B cell (primary cell): ENCODE results near the gene EYA3. TPM values are rescaled to one million over a fixed set of nuclear protein-coding genes. Genes with fewer than 3 reads are reported as not detected.

Experiments used
- ATAC-seq: fragments of 200-7000 bp; cut with Tn5 transposase; one replicate; pipeline ENCODE4 v1.10.0; 2021; ENCODE audit warnings: low read depth, mild to moderate bottlenecking, moderate number of reproducible peaks, moderate library complexity
- CTCF ChIA-PET: fragments of 350-600 bp; sonication (Branson Sonifier 250); formaldehyde crosslinking; loops from one replicate; lab custom pipeline; 2021; ENCODE audit warnings: antibody characterized with exemption, inconsistent platforms; lab: Charles Lee
- POLR2A ChIA-PET: fragments of 350-600 bp; sonication (Branson Sonifier 250); formaldehyde crosslinking; loops from one replicate; lab custom pipeline; 2021; ENCODE audit warnings: antibody characterized with exemption; lab: Charles Lee
- DNase-seq: peaks from one replicate; pipeline ENCODE4 v3.0.0; 2013
- H2AFZ ChIP-seq: 2 replicates; pipeline ENCODE4 v1.6.1; 2012; ENCODE audit warnings: mild to moderate bottlenecking, low read depth, low read length; ENCODE audit not compliant: insufficient read depth, poor library complexity, severe bottlenecking
- H3K27ac ChIP-seq, 2 donors: 1 replicate in 1 of 2; 2 replicates in 1 of 2; pipeline ENCODE4 v1.5.1; 2012 to 2013; ENCODE audit warnings: low read length in 2 of 2, mild to moderate bottlenecking in 2 of 2, moderate library complexity in 1 of 2
- H3K27me3 ChIP-seq, 4 experiments: fragments of 200-600 bp in 1 of 4; sonication (generic) in 1 of 4; replicated peaks in 1 of 4; 1 replicate in 2 of 4; 2 replicates in 2 of 4; pipeline versions ENCODE4 v1.6.1 to v1.7.0; 2013 to 2016; ENCODE audit warnings: low read length in 3 of 4, mild to moderate bottlenecking in 2 of 4, mixed read lengths in 1 of 4, moderate library complexity in 1 of 4; ENCODE audit not compliant: insufficient read depth in 4 of 4, control insufficient read depth in 3 of 4; ENCODE audit errors: control extremely low read depth in 1 of 4
- H3K36me3 ChIP-seq, 2 experiments: replicated peaks in 1 of 2; 1 replicate in 1 of 2; 2 replicates in 1 of 2; pipeline versions ENCODE4 v1.6.1 to v1.7.1; 2013; ENCODE audit warnings: low read length in 1 of 2; ENCODE audit not compliant: insufficient read depth in 2 of 2, control insufficient read depth in 1 of 2; ENCODE audit errors: control extremely low read depth in 1 of 2, extremely low read depth in 1 of 2
- H3K4me1 ChIP-seq, 2 donors: fragments of 200-600 bp in 1 of 2; sonication (generic) in 1 of 2; 1 replicate in 1 of 2; 2 replicates in 1 of 2; pipeline versions ENCODE4 v1.5.1 to v1.6.1; 2013 to 2017; ENCODE audit warnings: low read length in 2 of 2; ENCODE audit not compliant: control insufficient read depth in 2 of 2, insufficient read depth in 2 of 2
- H3K4me2 ChIP-seq: replicated peaks from 2 replicates; pipeline ENCODE3; 2012; ENCODE audit warnings: mild to moderate bottlenecking, low read depth, low read length; ENCODE audit not compliant: poor library complexity, severe bottlenecking
- H3K4me3 ChIP-seq, 5 experiments: fragments of 200-600 bp in 1 of 5; sonication (generic) in 1 of 5; 1 replicate in 3 of 5; 2 replicates in 2 of 5; pipeline versions ENCODE4 v1.5.1 to v1.7.0; 2011 to 2016; ENCODE audit warnings: low read length in 4 of 5, mild to moderate bottlenecking in 4 of 5, low read depth in 2 of 5, control low read depth in 1 of 5, moderate library complexity in 1 of 5; ENCODE audit not compliant: insufficient read depth in 1 of 5; ENCODE audit errors: control extremely low read depth in 1 of 5, extremely low read depth in 1 of 5
- H3K79me2 ChIP-seq: fragments of 200-600 bp; sonication (generic); one replicate; pipeline ENCODE4 v1.6.0; 2016; ENCODE audit warnings: low read length; ENCODE audit not compliant: control insufficient read depth, insufficient read depth
- H3K9ac ChIP-seq: fragments of 200-600 bp; sonication (generic); 2 replicates; pipeline ENCODE4 v1.6.1; 2017; ENCODE audit warnings: mild to moderate bottlenecking, low read length, moderate library complexity
- H3K9me3 ChIP-seq, 3 donors: one replicate each; pipeline versions ENCODE4 v1.6.1 to v1.7.1; 2013; ENCODE audit warnings: low read length in 2 of 3; ENCODE audit not compliant: control insufficient read depth in 2 of 3, insufficient read depth in 1 of 3; ENCODE audit errors: control extremely low read depth in 1 of 3
- H4K20me1 ChIP-seq: 2 replicates; pipeline ENCODE4 v1.6.0; 2012; ENCODE audit warnings: mild to moderate bottlenecking, low read length; ENCODE audit not compliant: insufficient read depth, control insufficient read depth, poor library complexity, severe bottlenecking
- H3K27ac Mint-ChIP-seq: one replicate; pipeline ENCODE4 v1.8.0; 2021; ENCODE audit warnings: mixed read lengths
- H3K27me3 Mint-ChIP-seq: one replicate; pipeline ENCODE4 v1.8.0; 2021; ENCODE audit warnings: mixed read lengths
- H3K4me1 Mint-ChIP-seq: one replicate; pipeline ENCODE4 v1.8.0; 2021; ENCODE audit warnings: mixed read lengths
- H3K4me3 Mint-ChIP-seq: one replicate; pipeline ENCODE4 v1.8.0; 2021; ENCODE audit warnings: mixed read lengths
- H3K9me3 Mint-ChIP-seq: one replicate; pipeline ENCODE4 v1.8.0; 2022; ENCODE audit warnings: mixed read lengths; ENCODE audit not compliant: insufficient read depth
- CTCF ChIP-seq: fragments of 200-600 bp; IDR thresholded peaks from one replicate; pipeline ENCODE4 v1.8.0; 2022; ENCODE audit warnings: antibody characterized with exemption, mild to moderate bottlenecking
- EZH2 ChIP-seq: IDR thresholded peaks from 2 replicates; pipeline ENCODE4 v1.6.1; 2012; ENCODE audit warnings: borderline replicate concordance, low read depth, mild to moderate bottlenecking, moderate library complexity, low read length; ENCODE audit not compliant: insufficient read depth, poor library complexity, severe bottlenecking
- WGBS: methylation state at CpG from one replicate; pipeline ENCODE4 v1.1.5; 2013; ENCODE audit warnings: missing lambda C conversion rate; ENCODE audit not compliant: insufficient coverage; 5-methylcytosine and 5-hydroxymethylcytosine counted together
- intact Hi-C: fragments of 100-400 bp; cut with micrococcal nuclease; formaldehyde crosslinking; loops from one replicate; pipeline ENCODE4 v1.10.0; 2022
- polyA plus RNA-seq: library from polyadenylated mRNA; depleted of rRNA; stranded (reverse); fragments of >200 nt; gene quantifications from 2 replicates; pipeline ENCODE4 v1.2.3, GENCODE V29; 2012
- total RNA-seq, 2 donors: library from RNA; stranded (reverse); fragments of 120-200 nt in 1 of 2; gene quantifications; 1 replicate in 1 of 2; 2 replicates in 1 of 2; pipeline versions ENCODE4 v1.2.3 to v1.2.4, GENCODE V29; 2013 to 2022

Gene EYA3
- total and polyA plus RNA-seq, 2 donors (not counting 1 experiment from before 2014, with no cell fraction given): 14.1 to 31.3 TPM

GRCh38 chr1:27958513-27958912 lies 129.9 kb downstream of the EYA3 start:
- CTCF ChIA-PET: no interaction called here
- TF ChIP-seq CTCF: no peak
- TF ChIP-seq EZH2: no peak
- intact Hi-C loops: no loop called here
- WGBS: 99% methylated on average over 26 of the region's 26 CpGs
- H2AFZ ChIP-seq: peak overlapping the region; percentile 100
- H3K4me3 ChIP-seq: no peak overlapping the region
- no peaks in the 10 kb centered on the region for H3K36me3 ChIP-seq
- no peak for DNase-seq
- H3K27me3 Mint-ChIP-seq: no peaks in the 10 kb centered on the region
- H3K27me3 ChIP-seq: peaks cover 0 to 3% (median 0%) of the 10 kb centered on the region in 4 experiments
- H3K4me1 ChIP-seq: peaks cover 14 to 17% of the 10 kb centered on the region in 2 donors
- peak overlapping the region; percentile 100 for H3K4me2 ChIP-seq
- H3K79me2 ChIP-seq: peaks cover 28% of the 10 kb centered on the region
- no peaks in the 10 kb centered on the region for H3K9me3 ChIP-seq
- no peak overlapping the region for H3K27ac Mint-ChIP-seq
- POLR2A ChIA-PET: interaction anchor here (0.6 to 1.5 kb wide), 2 partner anchors 84 to 1061 kb away, joined by 4 to 5 read pairs; no protein-coding TSS in a partner anchor
- H3K4me3 Mint-ChIP-seq: no peak overlapping the region
- H3K4me1 Mint-ChIP-seq: peaks cover 16% of the 10 kb centered on the region
- H4K20me1 ChIP-seq: peaks cover 9% of the 10 kb centered on the region
- H3K9ac ChIP-seq: no peak overlapping the region
- no peaks in the 10 kb centered on the region for H3K9me3 Mint-ChIP-seq
- no peak overlapping the region for H3K27ac ChIP-seq
- ATAC-seq: no peak

GRCh38 chr1:27957655-27958054 lies 130.8 kb downstream of the EYA3 start:
- no peaks in the 10 kb centered on the region for H3K9me3 Mint-ChIP-seq
- ChIA-PET CTCF (interaction anchor here (0.9 kb wide), 1 partner anchor 19 kb away, joined by 3 read pairs; no protein-coding TSS in a partner anchor), POLR2A (no interaction called here)
- intact Hi-C loops: no loop called here
- no peak overlapping the region for H3K27ac ChIP-seq
- no peak overlapping the region for H3K4me2 ChIP-seq
- H3K79me2 ChIP-seq: peaks cover 28% of the 10 kb centered on the region
- no peaks in the 10 kb centered on the region for H3K27me3 Mint-ChIP-seq
- peaks cover 9% of the 10 kb centered on the region for H4K20me1 ChIP-seq
- no peak for TF ChIP-seq CTCF
- TF ChIP-seq EZH2: no peak
- peaks cover 16% of the 10 kb centered on the region for H3K4me1 Mint-ChIP-seq
- no peak for ATAC-seq
- no peaks in the 10 kb centered on the region for H3K9me3 ChIP-seq
- no peak overlapping the region for H2AFZ ChIP-seq
- H3K4me1 ChIP-seq: peaks cover 14 to 17% of the 10 kb centered on the region in 2 donors
- no peaks in the 10 kb centered on the region for H3K36me3 ChIP-seq
- DNase-seq: no peak
- no peak overlapping the region for H3K9ac ChIP-seq
- 96% methylated on average over 4 of the region's 5 CpGs for WGBS
- no peak overlapping the region for H3K4me3 Mint-ChIP-seq
- H3K27ac Mint-ChIP-seq: no peak overlapping the region
- H3K4me3 ChIP-seq: no peak overlapping the region
- H3K27me3 ChIP-seq: peaks cover 0 to 3% (median 0%) of the 10 kb centered on the region in 4 experiments
